Measurements from ENCODE around the gene DCAKD. TPM values are rescaled to one million over a fixed set of nuclear protein-coding genes. Genes with fewer than 3 reads are reported as not detected.

The DCAKD gene
- total and polyA plus RNA-seq, 10 of the 15 experiments (the other 5 are each of a cell fraction or from before 2014, with no cell fraction given) = 11.6 to 62.7 (median 38.3) TPM

GRCh38 chr17:45040459-45040858 is 11.0 kb downstream of the DCAKD start (continued):
- no peak for TF ChIP-seq ZNF592 (IDR thresholded peaks at IDR 0.05)
- TF ChIP-seq ETV6 (conservative IDR thresholded peaks at IDR 0.05 in 1 of 2, IDR thresholded peaks at IDR 0.05 in 1 of 2; ENCODE audit: borderline replicate concordance in 1 of 2, low read depth in 1 of 2) = no peak
- TF ChIP-seq HCFC1 (IDR thresholded peaks at IDR 0.05; ENCODE audit: low read length) = no peak

- no peaks in the 10 kb centered on the region for H3K9me3 ChIP-seq (replicated peaks; ENCODE audit: control insufficient read depth, insufficient read depth, low read length)
- in situ Hi-C loops (cut with MboI) = no loop called here
- peak overlapping the region; percentile 69 for H3K27ac ChIP-seq (ENCODE audit: control insufficient read depth, insufficient read depth)
- FAIRE-seq (no peak), DNase-seq (ENCODE audit: low read depth, low spot score) (no peak), ATAC-seq (no peak)
- ChIA-PET RAD21 (ENCODE audit: unreplicated experiment) (interaction anchor here (1.3 to 3.1 kb wide), 6 partner anchors 11 to 118 kb away, joined by 5 to 26 read pairs (median 8); partner anchors contain the start of genes DCAKD and NMT1), SMC1A (ENCODE audit: uncharacterized antibody, unreplicated experiment) (interaction anchor here (1.2 to 2.9 kb wide), 11 partner anchors 9 to 119 kb away, joined by 3 to 30 read pairs (median 8); partner anchors contain the start of genes DCAKD and NMT1), POLR2A (interaction anchor here (0.5 to 4.2 kb wide), 12 partner anchors 8 to 139 kb away, joined by 3 to 34 read pairs (median 4); partner anchors contain the start of genes DCAKD, HEXIM1 and NMT1), CTCF (interaction anchor here (0.7 to 4.3 kb wide), 12 partner anchors 10 to 1021 kb away, joined by 3 to 24 read pairs (median 6); partner anchors contain the start of gene ACBD4)
- H3K9ac ChIP-seq (ENCODE audit: control insufficient read depth, insufficient read depth, low read length) = peak overlapping the region; percentile 4; the same call in 1 of the 2 replicates
- intact Hi-C loops (cut with micrococcal nuclease; ENCODE audit: unreplicated experiment) = no loop called here
- BruUV-seq (replicated peaks) = TSS peak; percentile 43
- H3K79me2 ChIP-seq (ENCODE audit: control insufficient read depth, insufficient read depth, low read length) = peaks cover 19% of the 10 kb centered on the region
- no peak overlapping the region for H3K4me3 ChIP-seq
- no peaks in the 10 kb centered on the region for H3K27me3 ChIP-seq (replicated peaks in 1 of 2; ENCODE audit: control insufficient read depth in 2 of 2, insufficient read depth in 2 of 2, low read length in 1 of 2)
- H3K36me3 ChIP-seq (ENCODE audit: control insufficient read depth in 2 of 2, insufficient read depth in 2 of 2, low read length in 1 of 2) = no peaks in the 10 kb centered on the region; a peak in 2 of 4 replicates
- H4K20me1 ChIP-seq (ENCODE audit: control insufficient read depth, insufficient read depth) = no peaks in the 10 kb centered on the region
- WGBS (ENCODE audit: insufficient coverage, insufficient replicate concordance, low lambda C conversion rate, missing lambda C conversion rate) = 79% methylated on average over 13 of the region's 13 CpGs
- H3K4me2 ChIP-seq (ENCODE audit: control insufficient read depth, insufficient read depth) = no peak overlapping the region
- no peak overlapping the region for H2AFZ ChIP-seq (ENCODE audit: control insufficient read depth, low read depth, low read length)
- peaks cover 6% of the 10 kb centered on the region for H3K4me1 ChIP-seq (ENCODE audit: control insufficient read depth, insufficient read depth, low read length)
- TF ChIP-seq SIN3A (IDR thresholded peaks at IDR 0.05; ENCODE audit: low read depth, low read length) = no peak
- TF ChIP-seq BMI1 (IDR thresholded peaks at IDR 0.05; ENCODE audit: borderline replicate concordance) = no peak
- no peak for TF ChIP-seq ZBTB40 (IDR thresholded peaks at IDR 0.05; ENCODE audit: borderline replicate concordance)
- no peak for TF ChIP-seq HSF1 (IDR thresholded peaks at IDR 0.05; ENCODE audit: low read depth, low read length)
Observed at GRCh38 chr17:45038728-45039634, 12.5 kb downstream of the DCAKD start.
